ENCODE data around the gene PPIL1.

GRCh38 chr6:36853325-36853724 lies 21.3 kb downstream of the PPIL1 start:
- TF ChIP-seq GATA2 (IDR thresholded peaks at IDR 0.05; ENCODE audit: low read depth, low read length) (no peak), GATA3 (IDR thresholded peaks at IDR 0.05; ENCODE audit: low read depth, low read length) (no peak)
